ENCODE data around the gene PPP6R1. TPM values are rescaled to one million over a fixed set of nuclear protein-coding genes. Genes with fewer than 3 reads are reported as not detected.

Gene PPP6R1
- total RNA-seq, 3 donors from 2014 or later = 60.0 to 72.9 (median 65.9) TPM

DNA sequence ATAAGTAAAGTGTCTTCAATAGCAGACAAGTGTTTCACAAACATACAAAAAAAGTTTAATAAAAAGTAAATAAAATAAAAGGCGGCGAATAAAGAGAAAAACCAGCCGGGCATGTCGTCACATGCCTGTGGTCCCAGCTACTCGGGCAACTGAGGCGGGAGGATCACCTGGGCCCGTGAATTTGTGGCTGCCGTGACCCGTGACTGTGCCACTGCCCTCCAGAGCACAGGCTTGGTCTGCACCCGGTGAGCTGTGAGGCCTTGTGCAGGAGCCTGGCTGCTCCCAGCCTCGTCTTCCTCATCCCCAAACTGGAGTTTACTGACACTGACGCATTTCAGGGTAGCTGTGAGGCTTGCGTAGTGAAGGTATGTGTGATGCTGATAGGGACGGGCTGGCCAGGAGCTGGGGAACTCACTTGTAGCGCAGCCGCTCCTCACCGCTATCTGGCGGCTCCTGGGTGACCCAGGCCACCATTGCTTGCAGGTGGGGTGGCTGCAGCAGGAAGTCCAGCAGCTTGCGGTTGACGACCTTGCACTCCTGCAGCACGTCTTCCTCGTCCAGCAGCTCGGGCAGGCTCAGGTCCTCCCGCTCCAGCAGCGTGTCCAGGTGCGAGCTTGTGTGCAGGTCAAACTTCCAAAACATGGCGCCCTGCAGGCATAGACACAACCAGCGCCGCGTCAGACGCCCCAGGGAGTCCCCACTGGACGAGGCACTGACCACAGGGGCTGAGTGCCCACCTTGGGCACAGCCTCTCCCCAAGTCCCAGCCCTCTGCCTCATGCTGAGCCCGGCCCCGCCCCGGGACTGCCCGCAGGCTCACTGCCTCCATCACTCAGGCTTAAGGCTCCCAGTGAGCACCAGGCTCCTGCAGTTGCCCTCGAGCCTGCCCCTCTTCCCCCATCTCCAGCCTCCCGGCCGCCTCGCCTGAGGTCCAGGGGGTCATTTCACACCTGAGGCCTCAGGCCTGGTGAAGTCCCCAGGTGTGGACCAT lies 12.1 kb downstream of the PPP6R1 start:
- intact Hi-C loops (cut with DNase I, micrococcal nuclease) = no loop called here
- Histone ChIP-seq H3K9me3 (no peaks in the 10 kb centered on the region), H3K36me3 (ENCODE audit: low read depth) (peaks cover 5% of the 10 kb centered on the region), H3K4me3 (no peak overlapping the region), H3K4me1 (ENCODE audit: low read depth) (peaks cover 19% of the 10 kb centered on the region)
- ATAC-seq (no peak), DNase-seq (peak in 2 of 3 donors; percentile 25 to 55)
- TF ChIP-seq, protein P1, sequence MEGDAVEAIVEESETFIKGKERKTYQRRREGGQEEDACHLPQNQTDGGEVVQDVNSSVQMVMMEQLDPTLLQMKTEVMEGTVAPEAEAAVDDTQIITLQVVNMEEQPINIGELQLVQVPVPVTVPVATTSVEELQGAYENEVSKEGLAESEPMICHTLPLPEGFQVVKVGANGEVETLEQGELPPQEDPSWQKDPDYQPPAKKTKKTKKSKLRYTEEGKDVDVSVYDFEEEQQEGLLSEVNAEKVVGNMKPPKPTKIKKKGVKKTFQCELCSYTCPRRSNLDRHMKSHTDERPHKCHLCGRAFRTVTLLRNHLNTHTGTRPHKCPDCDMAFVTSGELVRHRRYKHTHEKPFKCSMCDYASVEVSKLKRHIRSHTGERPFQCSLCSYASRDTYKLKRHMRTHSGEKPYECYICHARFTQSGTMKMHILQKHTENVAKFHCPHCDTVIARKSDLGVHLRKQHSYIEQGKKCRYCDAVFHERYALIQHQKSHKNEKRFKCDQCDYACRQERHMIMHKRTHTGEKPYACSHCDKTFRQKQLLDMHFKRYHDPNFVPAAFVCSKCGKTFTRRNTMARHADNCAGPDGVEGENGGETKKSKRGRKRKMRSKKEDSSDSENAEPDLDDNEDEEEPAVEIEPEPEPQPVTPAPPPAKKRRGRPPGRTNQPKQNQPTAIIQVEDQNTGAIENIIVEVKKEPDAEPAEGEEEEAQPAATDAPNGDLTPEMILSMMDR (IDR thresholded peaks at IDR 0.05) = no peak

DNA sequence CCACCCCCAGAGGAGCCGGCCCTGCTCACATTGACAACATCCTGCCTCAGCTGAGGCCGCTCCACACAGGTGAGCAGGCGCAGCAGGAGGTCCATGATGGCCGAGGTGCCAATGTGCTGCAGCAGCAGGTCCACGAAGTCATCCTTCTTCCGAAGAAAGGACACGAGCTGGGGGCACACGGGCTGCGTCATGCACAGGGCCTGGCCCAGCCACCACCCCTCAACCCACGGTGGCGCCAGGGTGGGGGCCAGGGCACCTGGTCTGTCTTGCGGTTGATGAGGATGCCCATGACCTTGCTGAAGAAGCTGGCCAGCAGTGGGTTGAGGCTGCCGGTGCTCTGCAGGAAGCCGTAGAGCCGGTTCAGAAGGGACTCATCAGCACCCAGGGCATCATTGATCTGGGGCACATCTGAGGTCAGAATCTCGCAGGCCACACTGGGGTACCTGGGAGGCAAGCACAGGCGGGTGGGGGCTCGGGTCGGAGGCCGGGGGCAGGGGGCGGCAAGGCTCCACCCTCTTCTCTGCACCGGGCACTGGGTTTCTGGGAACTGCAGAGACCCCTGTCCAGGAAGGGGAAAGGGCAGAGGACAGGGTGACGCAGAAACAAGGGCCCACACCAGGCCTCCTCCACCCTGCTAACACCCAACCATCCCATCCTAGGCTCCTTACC lies 13.4 kb downstream of the PPP6R1 start:
- H3K9me3 ChIP-seq = no peaks in the 10 kb centered on the region
- DNase-seq (peak in 1 of 3 donors; percentile 13), ATAC-seq (no peak)
- TF ChIP-seq, protein P1 (IDR thresholded peaks at IDR 0.05) = no peak
- H3K4me1 ChIP-seq (ENCODE audit: low read depth) = peaks cover 19% of the 10 kb centered on the region
- no peak overlapping the region for H3K4me3 ChIP-seq
- H3K36me3 ChIP-seq (ENCODE audit: low read depth) = peaks cover 11% of the 10 kb centered on the region
- intact Hi-C loops (cut with DNase I, micrococcal nuclease) = no loop called here

DNA sequence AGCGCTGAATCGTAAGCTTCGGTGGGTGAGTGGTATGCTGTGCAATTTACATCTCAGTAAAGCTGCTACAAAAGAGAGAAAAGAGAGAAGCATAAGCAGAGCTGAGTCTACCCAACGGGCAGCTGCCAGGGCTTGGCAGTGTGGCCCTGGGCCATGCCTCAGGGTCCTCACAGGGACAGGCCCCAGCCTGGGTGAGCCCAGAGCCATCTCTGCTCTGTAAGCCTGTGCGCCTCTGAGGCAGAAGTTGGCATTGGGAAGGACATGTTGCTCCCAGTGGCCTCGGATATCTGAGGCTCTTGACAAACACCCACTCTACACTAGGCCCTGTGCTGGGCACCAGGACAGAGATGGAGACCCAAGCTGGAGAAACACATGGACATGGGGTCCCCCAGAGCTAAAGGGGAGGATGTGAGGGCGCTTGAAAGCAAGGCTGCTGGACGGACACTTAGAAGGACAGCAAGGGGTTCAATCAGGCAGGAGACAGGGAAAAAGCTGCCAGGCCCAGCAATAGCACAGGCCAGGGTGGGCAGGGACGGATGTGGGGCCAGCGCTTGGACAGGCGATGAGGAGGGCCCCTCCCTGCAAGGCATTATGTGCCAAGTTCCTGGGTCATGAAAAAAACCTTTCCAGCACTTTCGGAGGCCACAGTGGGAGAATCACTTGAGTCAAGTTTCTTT lies 14.7 kb downstream of the PPP6R1 start:
- DNase-seq (no peak), ATAC-seq (no peak)
- intact Hi-C loops (cut with DNase I, micrococcal nuclease) = no loop called here
- peaks cover 17% of the 10 kb centered on the region for H3K4me1 ChIP-seq (ENCODE audit: low read depth)
- no peaks in the 10 kb centered on the region for H3K9me3 ChIP-seq
- TF ChIP-seq, protein P1 (IDR thresholded peaks at IDR 0.05) = no peak
- H3K4me3 ChIP-seq = no peak overlapping the region
- H3K36me3 ChIP-seq (ENCODE audit: low read depth) = peaks cover 11% of the 10 kb centered on the region

DNA sequence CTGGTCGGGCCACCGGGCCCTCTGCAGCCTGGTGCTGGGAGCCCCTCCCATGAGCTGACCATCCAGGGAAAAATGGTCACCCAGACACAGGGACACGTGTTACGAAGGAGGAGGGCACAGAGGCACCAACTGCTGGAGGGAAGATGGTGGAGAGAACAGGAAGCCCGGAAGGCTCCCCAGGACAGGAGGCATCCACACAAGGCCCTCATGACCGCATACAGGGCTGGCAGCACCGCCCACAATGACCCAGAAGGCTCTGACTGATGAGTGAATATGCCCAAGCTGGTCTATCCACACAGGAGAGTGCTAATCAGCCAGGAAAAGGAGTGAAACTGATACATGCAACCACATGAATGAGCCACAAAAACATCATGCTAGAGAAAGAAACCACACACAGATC lies 16.3 kb downstream of the PPP6R1 start:
- intact Hi-C loops (cut with DNase I, micrococcal nuclease) = no loop called here
- Histone ChIP-seq H3K4me3 (no peak overlapping the region), H3K9me3 (no peaks in the 10 kb centered on the region), H3K36me3 (ENCODE audit: low read depth) (peaks cover 11% of the 10 kb centered on the region), H3K4me1 (ENCODE audit: low read depth) (peaks cover 4% of the 10 kb centered on the region)
- TF ChIP-seq, protein P1 (IDR thresholded peaks at IDR 0.05) = no peak
- DNase-seq (peak in 1 of 3 donors; percentile 8), ATAC-seq (no peak)

DNA sequence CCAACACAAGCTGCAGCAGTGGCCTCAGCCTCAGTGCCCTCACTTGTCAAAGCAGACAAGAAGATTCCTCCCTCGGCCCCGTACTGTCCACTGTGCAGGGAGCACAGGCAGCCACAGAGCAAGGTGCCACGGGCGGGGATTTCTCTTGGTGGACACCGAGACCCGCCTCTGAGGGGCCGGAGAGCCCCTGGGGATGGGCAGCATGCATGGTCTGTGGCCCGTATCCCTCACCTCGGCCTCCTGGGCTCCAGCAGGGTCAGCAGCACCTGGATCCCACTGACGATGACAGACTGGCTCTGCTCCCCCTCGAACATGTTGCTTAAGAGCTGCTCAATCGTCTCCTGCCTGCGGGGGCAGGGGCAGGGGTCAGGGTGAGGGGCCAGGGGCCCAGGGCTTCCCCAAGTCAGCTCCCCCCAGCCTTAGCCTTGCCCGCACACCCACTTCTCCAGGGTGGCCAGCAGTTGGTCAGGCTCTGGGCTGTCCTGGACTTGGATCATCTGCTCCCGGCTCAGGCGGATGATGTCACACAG lies 16.8 kb downstream of the PPP6R1 start:
- H3K4me3 ChIP-seq = no peak overlapping the region
- no peaks in the 10 kb centered on the region for H3K4me1 ChIP-seq (ENCODE audit: low read depth)
- intact Hi-C loops (cut with DNase I, micrococcal nuclease) = no loop called here
- ATAC-seq (no peak), DNase-seq (no peak)
- peaks cover 11% of the 10 kb centered on the region for H3K36me3 ChIP-seq (ENCODE audit: low read depth)
- TF ChIP-seq, protein P1 (IDR thresholded peaks at IDR 0.05) = no peak
- no peaks in the 10 kb centered on the region for H3K9me3 ChIP-seq

Measured in mucosa of descending colon (tissue), 3 donors.